ENCODE data around the gene PEAR1. TPM values are rescaled to one million over a fixed set of nuclear protein-coding genes. Genes with fewer than 3 reads are reported as not detected.

The PEAR1 gene
- total RNA-seq, 1 donor from 2014 or later, result 39.8 TPM

DNA sequence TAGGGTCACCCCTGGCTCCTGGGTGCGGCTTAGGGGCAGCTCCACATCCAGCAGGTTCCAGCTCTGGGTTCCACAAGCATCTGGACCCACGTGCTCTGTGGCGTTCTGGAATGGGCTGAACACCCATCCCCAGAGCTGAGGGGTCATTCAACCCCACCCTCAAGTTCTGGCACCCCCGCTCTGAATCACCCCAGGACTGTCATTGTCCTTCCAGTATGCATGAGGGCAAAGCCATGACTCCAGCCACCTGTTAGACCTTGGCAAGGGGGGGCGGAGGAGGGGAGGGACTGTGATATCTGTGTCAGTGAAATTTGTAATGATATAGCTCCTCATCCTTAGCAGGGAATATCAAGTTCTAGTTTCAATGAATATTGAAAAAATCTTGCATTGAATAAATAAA lies 46.9 kb upstream of the PEAR1 start:
- DNase-seq (ENCODE audit: low spot score in 2 of 2), result no peak
- Histone ChIP-seq H3K27me3 (peaks cover 9% of the 10 kb centered on the region), H3K27ac (no peak overlapping the region), H3K36me3 (no peaks in the 10 kb centered on the region), H3K4me3 (no peak overlapping the region), H3K9me3 (no peaks in the 10 kb centered on the region), H3K4me1 (no peaks in the 10 kb centered on the region)
- intact Hi-C loops (cut with DNase I), result no loop called here
- TF ChIP-seq, protein P1, sequence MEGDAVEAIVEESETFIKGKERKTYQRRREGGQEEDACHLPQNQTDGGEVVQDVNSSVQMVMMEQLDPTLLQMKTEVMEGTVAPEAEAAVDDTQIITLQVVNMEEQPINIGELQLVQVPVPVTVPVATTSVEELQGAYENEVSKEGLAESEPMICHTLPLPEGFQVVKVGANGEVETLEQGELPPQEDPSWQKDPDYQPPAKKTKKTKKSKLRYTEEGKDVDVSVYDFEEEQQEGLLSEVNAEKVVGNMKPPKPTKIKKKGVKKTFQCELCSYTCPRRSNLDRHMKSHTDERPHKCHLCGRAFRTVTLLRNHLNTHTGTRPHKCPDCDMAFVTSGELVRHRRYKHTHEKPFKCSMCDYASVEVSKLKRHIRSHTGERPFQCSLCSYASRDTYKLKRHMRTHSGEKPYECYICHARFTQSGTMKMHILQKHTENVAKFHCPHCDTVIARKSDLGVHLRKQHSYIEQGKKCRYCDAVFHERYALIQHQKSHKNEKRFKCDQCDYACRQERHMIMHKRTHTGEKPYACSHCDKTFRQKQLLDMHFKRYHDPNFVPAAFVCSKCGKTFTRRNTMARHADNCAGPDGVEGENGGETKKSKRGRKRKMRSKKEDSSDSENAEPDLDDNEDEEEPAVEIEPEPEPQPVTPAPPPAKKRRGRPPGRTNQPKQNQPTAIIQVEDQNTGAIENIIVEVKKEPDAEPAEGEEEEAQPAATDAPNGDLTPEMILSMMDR (IDR thresholded peaks at IDR 0.05), result no peak

DNA sequence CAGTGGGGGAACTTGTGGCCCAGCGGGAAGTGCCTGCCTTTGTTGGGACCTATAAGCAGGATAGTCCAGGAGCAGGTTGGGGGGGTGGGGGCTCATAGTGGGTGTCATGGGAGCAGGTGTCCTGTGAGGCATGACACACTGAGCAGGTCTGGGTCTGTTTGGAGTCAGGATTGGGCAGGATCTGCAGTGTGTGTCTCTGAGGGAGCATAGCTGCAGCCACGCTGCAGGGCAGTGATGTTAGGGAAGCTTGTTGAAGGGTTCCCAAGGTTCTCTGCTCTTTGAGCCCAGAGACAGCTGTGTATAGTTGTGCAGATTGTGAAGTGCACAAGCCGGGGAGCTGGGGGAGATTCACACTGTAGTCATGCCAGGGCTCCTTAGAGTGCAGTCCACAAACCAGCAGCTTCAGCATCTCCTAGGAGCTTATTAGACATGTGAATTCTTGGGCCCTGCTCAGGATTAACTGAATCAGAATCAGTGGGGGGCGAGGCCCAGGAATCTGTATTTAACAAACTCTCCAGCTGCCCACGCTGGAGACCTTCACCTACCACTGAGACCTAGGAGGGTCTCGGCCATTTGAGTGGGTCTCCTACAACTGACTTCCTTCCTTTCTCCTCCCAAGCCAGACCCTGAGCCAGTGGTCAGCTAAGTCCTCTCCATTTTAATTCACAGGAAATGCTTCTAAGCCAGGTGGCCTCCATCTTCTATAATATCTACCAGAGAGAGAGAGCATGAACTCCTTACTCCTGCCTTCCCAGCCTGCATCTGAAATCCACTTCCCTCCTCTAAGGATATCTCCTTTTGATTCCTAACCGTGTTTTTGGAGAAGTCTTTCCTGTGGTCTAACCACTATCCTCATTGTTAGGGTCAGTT lies 45.7 kb upstream of the PEAR1 start:
- Histone ChIP-seq H3K36me3 (no peaks in the 10 kb centered on the region), H3K4me3 (no peak overlapping the region), H3K4me1 (no peaks in the 10 kb centered on the region), H3K27ac (no peak overlapping the region), H3K9me3 (no peaks in the 10 kb centered on the region), H3K27me3 (peaks cover 9% of the 10 kb centered on the region)
- intact Hi-C loops (cut with DNase I), result no loop called here
- no peak for DNase-seq (ENCODE audit: low spot score in 2 of 2)
- TF ChIP-seq, protein P1 (IDR thresholded peaks at IDR 0.05), result no peak

DNA sequence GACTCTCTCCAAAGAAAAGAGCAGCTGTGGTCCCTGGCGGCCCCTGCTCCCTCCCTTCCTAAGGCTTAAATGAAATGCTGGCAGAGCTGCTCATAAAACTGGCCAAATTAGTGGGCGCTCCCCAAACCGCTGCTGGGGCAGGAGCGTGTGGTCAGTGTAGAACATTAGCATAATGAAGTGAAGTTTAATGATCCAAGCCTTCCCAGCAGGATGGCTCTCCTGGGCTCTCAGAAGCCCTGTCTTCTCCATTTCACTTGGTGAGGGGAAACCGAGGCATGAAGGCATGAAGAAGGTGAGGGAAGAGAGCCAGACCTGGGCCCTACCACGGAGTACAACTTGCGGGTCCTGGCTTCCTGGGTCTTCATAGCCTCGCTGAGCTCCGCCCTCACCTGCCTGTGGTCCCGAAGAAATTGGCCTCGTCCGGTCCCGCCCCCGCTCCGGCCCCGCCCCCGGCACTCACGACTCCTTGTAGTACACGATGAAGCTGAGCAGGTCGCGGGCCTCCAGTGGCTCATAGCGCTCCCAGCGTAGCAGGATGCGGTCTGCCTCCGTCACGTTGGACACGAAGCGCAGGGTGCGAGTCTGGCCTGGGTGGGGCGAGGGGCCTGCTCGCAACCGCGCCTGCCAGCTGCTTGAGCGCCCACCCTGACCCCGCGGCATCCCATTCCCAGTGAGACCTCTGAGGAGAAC lies 44.9 kb upstream of the PEAR1 start:
- Histone ChIP-seq H3K4me3 (no peak overlapping the region), H3K4me1 (no peaks in the 10 kb centered on the region), H3K36me3 (no peaks in the 10 kb centered on the region), H3K27ac (no peak overlapping the region), H3K27me3 (peaks cover 9% of the 10 kb centered on the region), H3K9me3 (no peaks in the 10 kb centered on the region)
- DNase-seq (ENCODE audit: low spot score in 2 of 2), result no peak
- intact Hi-C loops (cut with DNase I), result no loop called here
- TF ChIP-seq, protein P1 (IDR thresholded peaks at IDR 0.05), result no peak

DNA sequence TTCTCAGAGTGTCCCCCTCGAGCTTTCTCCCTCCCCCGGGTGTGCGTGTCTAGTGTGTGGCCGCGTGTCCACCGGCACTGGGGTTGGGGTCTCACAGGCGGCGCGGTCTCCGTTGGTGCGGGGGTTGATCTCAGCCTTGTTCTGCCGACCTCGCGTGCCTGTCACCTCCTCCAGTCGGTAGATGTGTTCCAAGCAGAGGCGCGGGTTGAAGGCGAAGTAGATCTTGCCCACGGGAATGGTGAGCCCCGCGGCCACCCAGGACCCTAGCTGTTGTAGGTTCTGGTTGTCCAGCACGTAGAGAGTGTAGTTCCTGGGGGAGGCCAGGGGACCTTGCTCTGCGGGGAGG lies 44.4 kb upstream of the PEAR1 start:
- no peak for DNase-seq (ENCODE audit: low spot score in 2 of 2)
- Histone ChIP-seq H3K36me3 (no peaks in the 10 kb centered on the region), H3K9me3 (no peaks in the 10 kb centered on the region), H3K27me3 (peaks cover 9% of the 10 kb centered on the region), H3K4me1 (no peaks in the 10 kb centered on the region), H3K4me3 (no peak overlapping the region), H3K27ac (no peak overlapping the region)
- TF ChIP-seq, protein P1 (IDR thresholded peaks at IDR 0.05), result no peak
- intact Hi-C loops (cut with DNase I), result no loop called here

DNA sequence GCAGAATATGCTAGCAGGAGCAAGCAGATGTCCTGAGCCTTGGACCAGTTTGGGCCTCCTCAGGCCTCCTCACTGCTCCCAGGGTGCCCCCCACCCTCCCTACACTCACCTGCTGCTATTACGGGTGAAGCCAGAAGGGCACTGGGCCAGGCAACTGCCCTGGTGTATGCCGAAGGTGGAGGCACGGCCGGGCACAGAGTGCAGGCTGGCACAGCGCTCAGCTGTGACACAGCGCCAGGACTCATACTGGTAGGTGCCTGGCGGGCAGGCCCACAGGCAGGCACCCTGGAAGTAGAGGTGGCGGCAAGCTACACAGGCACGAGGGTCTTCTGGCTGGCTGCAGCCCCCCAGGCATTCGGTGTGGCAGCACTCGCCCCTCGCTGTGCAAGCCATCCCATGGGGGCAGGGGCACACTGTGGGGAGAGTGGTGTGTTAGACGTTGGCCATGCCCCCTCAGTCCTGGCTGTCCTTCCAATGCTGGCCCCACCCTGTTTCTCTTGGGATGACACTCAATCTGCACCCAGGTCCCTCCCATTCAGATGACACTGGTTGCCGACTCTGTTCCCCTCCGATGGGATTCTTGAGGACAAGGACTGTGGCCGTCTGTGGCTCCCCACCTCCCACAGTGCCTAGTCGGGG lies 41.6 kb upstream of the PEAR1 start:
- no peak for DNase-seq (ENCODE audit: low spot score in 2 of 2)
- no peaks in the 10 kb centered on the region for H3K36me3 ChIP-seq
- no peaks in the 10 kb centered on the region for H3K27me3 ChIP-seq
- H3K4me3 ChIP-seq, result no peak overlapping the region
- no peak overlapping the region for H3K27ac ChIP-seq
- H3K4me1 ChIP-seq, result no peaks in the 10 kb centered on the region
- H3K9me3 ChIP-seq, result no peaks in the 10 kb centered on the region
- TF ChIP-seq, protein P1 (IDR thresholded peaks at IDR 0.05), result no peak
- intact Hi-C loops (cut with DNase I), result no loop called here

All from ascending aorta (tissue), 2 donors.